Hepatocyte (in vitro differentiated cells): ENCODE measurements around the gene VWA8. TPM values are rescaled to one million over a fixed set of nuclear protein-coding genes. Genes with fewer than 3 reads are reported as not detected.

Experiments used
- DNase-seq: peaks from one replicate; pipeline ENCODE4 v3.0.0-alpha.2; 2016; ENCODE audit warnings: low spot score
- H2AFZ ChIP-seq: fragments of 200-600 bp; sonication (generic); 2 replicates; pipeline ENCODE4 v1.6.0; 2016; ENCODE audit warnings: antibody characterized with exemption, mild to moderate bottlenecking
- H3K27ac ChIP-seq: fragments of 200-600 bp; sonication (generic); 2 replicates; pipeline ENCODE4 v1.5.1; 2016; ENCODE audit warnings: mild to moderate bottlenecking
- H3K27me3 ChIP-seq: fragments of 200-600 bp; sonication (generic); 2 replicates; pipeline ENCODE4 v1.6.1; 2016
- H3K36me3 ChIP-seq: fragments of 200-600 bp; sonication (generic); replicated peaks from 2 replicates; pipeline ENCODE4 v1.5.1; 2016; ENCODE audit warnings: low read depth; ENCODE audit not compliant: insufficient read depth
- H3K4me1 ChIP-seq: fragments of 200-600 bp; sonication (generic); 2 replicates; pipeline ENCODE4 v1.5.1; 2016; ENCODE audit warnings: mild to moderate bottlenecking, moderate library complexity; ENCODE audit not compliant: insufficient read depth
- H3K4me2 ChIP-seq: fragments of 200-600 bp; sonication (generic); 2 replicates; pipeline ENCODE4 v1.6.0; 2016
- H3K4me3 ChIP-seq: fragments of 200-600 bp; sonication (generic); 2 replicates; pipeline ENCODE4 v1.5.1; 2016; ENCODE audit warnings: mild to moderate bottlenecking
- H3K79me2 ChIP-seq: fragments of 200-600 bp; sonication (generic); 2 replicates; pipeline ENCODE4 v1.6.0; 2017; ENCODE audit warnings: mild to moderate bottlenecking
- H3K9me2 ChIP-seq: fragments of 200-600 bp; sonication (generic); replicated peaks from 2 replicates; pipeline ENCODE4 v1.6.0; 2017; ENCODE audit warnings: mild to moderate bottlenecking; ENCODE audit not compliant: insufficient read depth
- H3K9me3 ChIP-seq: fragments of 200-600 bp; sonication (generic); 2 replicates; pipeline ENCODE4 v1.5.1; 2016; ENCODE audit warnings: low read depth, mild to moderate bottlenecking
- H4K20me1 ChIP-seq: fragments of 200-600 bp; sonication (generic); 2 replicates; pipeline ENCODE4 v1.6.0; 2016; ENCODE audit warnings: mild to moderate bottlenecking; ENCODE audit not compliant: insufficient read depth, poor library complexity, severe bottlenecking
- CTCF ChIP-seq: fragments of 200-600 bp; sonication (generic); IDR thresholded peaks from 2 replicates; pipeline ENCODE4 v1.5.1; 2016; ENCODE audit warnings: antibody characterized with exemption, mild to moderate bottlenecking; ENCODE audit not compliant: poor library complexity
- EZH2 ChIP-seq: fragments of 200-600 bp; sonication (generic); IDR thresholded peaks from 2 replicates; pipeline ENCODE4 v1.6.1; 2016; ENCODE audit warnings: antibody characterized with exemption, mild to moderate bottlenecking, borderline replicate concordance
- EZH2phosphoT487 ChIP-seq: fragments of 200-600 bp; sonication (generic); IDR thresholded peaks from one replicate; pipeline ENCODE4 v1.6.1; 2018; ENCODE audit warnings: antibody characterized with exemption, mild to moderate bottlenecking, low read depth, moderate library complexity; ENCODE audit not compliant: unreplicated experiment, severe bottlenecking
- WGBS: methylation state at CpG from one replicate; pipeline ENCODE4 v1.1.6; 2016; ENCODE audit warnings: low lambda C conversion rate; ENCODE audit errors: missing lambda C conversion rate; 5-methylcytosine and 5-hydroxymethylcytosine counted together
- polyA plus RNA-seq: library from polyadenylated mRNA; unstranded; fragments of >200 nt; fragmentation: Nextera tagmentation; extraction: Ambion mirVana; gene quantifications from 2 replicates; pipeline ENCODE4 v1.2.1, GENCODE V29; 2016
- total RNA-seq: library from RNA; depleted of rRNA; stranded (reverse); fragments of >200 nt; gene quantifications from 2 replicates; pipeline ENCODE4 v1.2.3, GENCODE V29; 2014

VWA8 gene
- total and polyA plus RNA-seq, 2 experiments from 2014 or later = 4.9 to 19.5 TPM

GRCh38 chr13:41791056-41791455 lies 169.9 kb downstream of the VWA8 start:
- no peak for DNase-seq
- no peaks in the 10 kb centered on the region for H3K27me3 ChIP-seq
- H3K27ac ChIP-seq = no peak overlapping the region
- H3K9me2 ChIP-seq = no peaks in the 10 kb centered on the region
- no peaks in the 10 kb centered on the region for H4K20me1 ChIP-seq
- H3K4me2 ChIP-seq = no peak overlapping the region
- no peak overlapping the region for H2AFZ ChIP-seq
- no peak overlapping the region for H3K4me3 ChIP-seq
- H3K36me3 ChIP-seq = no peaks in the 10 kb centered on the region
- no peaks in the 10 kb centered on the region for H3K4me1 ChIP-seq
- H3K79me2 ChIP-seq = no peaks in the 10 kb centered on the region
- no peaks in the 10 kb centered on the region for H3K9me3 ChIP-seq
- TF ChIP-seq EZH2 (no peak), EZH2phosphoT487 (no peak), CTCF (no peak)

- TF ChIP-seq EZH2 (no peak), CTCF (no peak), EZH2phosphoT487 (no peak)
- H2AFZ ChIP-seq = no peak overlapping the region
- no peaks in the 10 kb centered on the region for H3K27me3 ChIP-seq
- H3K4me2 ChIP-seq = no peak overlapping the region
- H4K20me1 ChIP-seq = no peaks in the 10 kb centered on the region
- DNase-seq = no peak
- no peaks in the 10 kb centered on the region for H3K9me3 ChIP-seq
- H3K9me2 ChIP-seq = no peaks in the 10 kb centered on the region
- H3K27ac ChIP-seq = no peak overlapping the region
- no peaks in the 10 kb centered on the region for H3K36me3 ChIP-seq
- H3K79me2 ChIP-seq = no peaks in the 10 kb centered on the region
- no peaks in the 10 kb centered on the region for H3K4me1 ChIP-seq
- no peak overlapping the region for H3K4me3 ChIP-seq
- 84% methylated on average over 4 of the region's 4 CpGs for WGBS
Measured at GRCh38 chr13:41788552-41788951, 172.4 kb downstream of the VWA8 start.

GRCh38 chr13:41785402-41786172 lies 175.3 kb downstream of the VWA8 start:
- Histone ChIP-seq H3K4me3 (no peak overlapping the region), H3K9me3 (no peaks in the 10 kb centered on the region)

More at GRCh38 chr13:41785402-41786172, 175.3 kb downstream of the VWA8 start:
- no peak for DNase-seq
- Histone ChIP-seq H3K27ac (no peak overlapping the region), H3K4me1 (peaks cover 6% of the 10 kb centered on the region), H2AFZ (no peak overlapping the region), H3K36me3 (no peaks in the 10 kb centered on the region), H3K79me2 (no peaks in the 10 kb centered on the region), H3K9me2 (no peaks in the 10 kb centered on the region), H4K20me1 (no peaks in the 10 kb centered on the region), H3K27me3 (no peaks in the 10 kb centered on the region), H3K4me2 (peak overlapping the region; percentile 25)
- TF ChIP-seq EZH2phosphoT487 = no peak
- no peak for TF ChIP-seq EZH2
- TF ChIP-seq CTCF = no peak
- WGBS = 73% methylated on average over 6 of the region's 6 CpGs
